Measurements from ENCODE around the gene ARTN.

Gene ARTN

DNA sequence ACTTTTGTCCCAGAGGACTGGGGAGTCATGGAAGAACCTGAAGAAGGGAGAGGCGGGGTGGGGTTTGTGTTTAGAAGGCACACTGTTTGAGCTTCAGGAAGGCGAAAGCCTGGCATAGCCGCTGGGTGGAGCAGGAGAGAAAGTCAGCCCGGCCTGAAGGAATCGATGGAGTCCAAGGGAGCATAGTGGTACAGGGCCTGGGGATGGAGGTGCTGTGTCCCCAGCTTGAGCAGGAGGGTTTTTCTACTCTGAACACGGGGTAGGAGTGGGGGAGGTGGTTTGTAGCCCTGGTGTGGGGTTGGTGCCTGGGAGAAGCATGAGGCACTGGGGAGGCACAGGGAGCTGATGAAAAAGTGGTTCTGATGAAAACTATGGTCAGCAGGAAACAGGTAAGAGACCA is 53.1 kb downstream of the ARTN start:
- TF ChIP-seq TCF12 (IDR thresholded peaks at IDR 0.05; ENCODE audit: low read depth) (no peak), RAD21 (IDR thresholded peaks at IDR 0.05; ENCODE audit: low read depth) (no peak), REST (IDR thresholded peaks at IDR 0.05; ENCODE audit: low read depth) (no peak), FOXM1 (IDR thresholded peaks at IDR 0.05; ENCODE audit: borderline replicate concordance, low read depth) (no peak), CEBPB (IDR thresholded peaks at IDR 0.05) (no peak), CREB1 (IDR thresholded peaks at IDR 0.05; ENCODE audit: low read depth) (no peak), NFIC (IDR thresholded peaks at IDR 0.05) (no peak), TAF1 (IDR thresholded peaks at IDR 0.05; ENCODE audit: low read depth) (no peak), EGR1 (IDR thresholded peaks at IDR 0.05) (no peak), TEAD4 (IDR thresholded peaks at IDR 0.05) (no peak), EP300 (IDR thresholded peaks at IDR 0.05; ENCODE audit: borderline replicate concordance) (no peak), USF1 (IDR thresholded peaks at IDR 0.05) (no peak), YY1 (IDR thresholded peaks at IDR 0.05; ENCODE audit: low read depth) (no peak)
- TF ChIP-seq, protein P1, sequence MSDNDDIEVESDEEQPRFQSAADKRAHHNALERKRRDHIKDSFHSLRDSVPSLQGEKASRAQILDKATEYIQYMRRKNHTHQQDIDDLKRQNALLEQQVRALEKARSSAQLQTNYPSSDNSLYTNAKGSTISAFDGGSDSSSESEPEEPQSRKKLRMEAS (IDR thresholded peaks at IDR 0.05) = no peak
